GM19328 (cell line): ENCODE results near the gene EFS.
"Not testable (repeated sequence)": the region's sequence is repeated elsewhere in the genome, so short reads cannot be mapped to it uniquely, and the experiment has no call there.

Experiments used
- ATAC-seq: cut with Tn5 transposase; IDR thresholded peaks from one replicate; pipeline ENCODE4 v1.9.1; 2021; ENCODE audit warnings: mild to moderate bottlenecking, moderate library complexity; ENCODE audit not compliant: unreplicated experiment

The EFS gene

DNA sequence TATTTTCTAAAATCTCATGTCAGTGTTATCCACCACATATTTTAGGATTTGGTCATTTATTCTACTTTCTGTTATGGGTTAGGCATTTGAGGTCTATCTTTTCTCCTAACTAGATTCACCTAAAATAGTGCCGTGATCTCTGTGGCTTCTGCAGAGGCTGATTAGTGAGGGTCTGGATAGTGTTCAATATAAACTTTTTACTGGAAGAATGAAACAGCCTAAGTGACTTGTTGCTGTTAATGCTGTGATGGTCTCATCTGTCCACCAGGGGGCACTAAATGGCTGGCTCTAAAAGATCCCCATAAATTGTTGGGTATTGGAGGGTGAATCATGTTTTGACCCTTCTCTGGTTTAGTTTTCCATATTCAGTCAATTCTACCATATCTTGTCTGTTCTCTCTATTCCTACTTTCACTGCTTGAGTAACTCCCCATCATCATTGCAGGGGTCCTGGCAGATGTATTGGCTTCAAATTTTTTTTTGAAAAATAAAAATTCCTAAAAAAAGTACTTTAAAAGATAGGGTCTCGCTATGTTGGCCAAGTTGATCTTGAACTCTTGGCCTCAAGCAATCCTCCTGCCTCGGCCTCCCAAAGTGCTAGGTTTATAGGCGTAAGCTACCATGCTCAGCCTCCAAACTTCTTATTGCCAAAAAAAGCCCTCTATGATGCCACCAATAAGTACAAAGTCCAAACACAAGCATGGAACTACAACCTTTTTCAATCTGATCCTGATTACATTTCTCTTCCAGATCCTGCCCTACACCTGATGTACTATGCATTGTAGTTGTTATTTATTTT lies 36.8 kb downstream of the EFS start:
- no peak for ATAC-seq

- ATAC-seq: no peak
These were observed 38.3 kb downstream of the EFS start for GRCh38 chr14:23326491-23327332.

- not testable (repeated sequence) for ATAC-seq
These were observed 39.2 kb downstream of the EFS start for GRCh38 chr14:23325746-23326145.

GRCh38 chr14:23324993-23325392 lies 40.0 kb downstream of the EFS start:
- ATAC-seq: no peak

DNA sequence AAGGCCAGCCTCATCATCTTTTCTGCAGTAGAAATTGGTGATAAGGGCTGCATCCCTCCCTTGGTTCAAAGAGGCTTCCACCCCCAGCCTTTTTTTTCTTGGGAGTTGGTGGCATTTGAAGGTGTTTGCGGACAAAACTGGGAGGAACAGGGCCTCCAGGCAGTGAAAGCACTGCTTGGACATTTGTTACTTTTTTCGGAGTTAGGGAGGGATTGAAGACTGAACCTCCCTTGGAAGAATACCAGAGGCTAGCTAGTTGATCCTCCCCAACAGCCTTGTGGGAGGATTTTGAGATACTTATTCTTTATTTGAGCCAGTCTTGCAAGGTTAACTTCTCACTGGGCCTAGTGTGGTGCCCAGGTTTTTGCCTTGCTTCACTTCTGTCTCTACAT lies 40.5 kb downstream of the EFS start:
- no peak for ATAC-seq

DNA sequence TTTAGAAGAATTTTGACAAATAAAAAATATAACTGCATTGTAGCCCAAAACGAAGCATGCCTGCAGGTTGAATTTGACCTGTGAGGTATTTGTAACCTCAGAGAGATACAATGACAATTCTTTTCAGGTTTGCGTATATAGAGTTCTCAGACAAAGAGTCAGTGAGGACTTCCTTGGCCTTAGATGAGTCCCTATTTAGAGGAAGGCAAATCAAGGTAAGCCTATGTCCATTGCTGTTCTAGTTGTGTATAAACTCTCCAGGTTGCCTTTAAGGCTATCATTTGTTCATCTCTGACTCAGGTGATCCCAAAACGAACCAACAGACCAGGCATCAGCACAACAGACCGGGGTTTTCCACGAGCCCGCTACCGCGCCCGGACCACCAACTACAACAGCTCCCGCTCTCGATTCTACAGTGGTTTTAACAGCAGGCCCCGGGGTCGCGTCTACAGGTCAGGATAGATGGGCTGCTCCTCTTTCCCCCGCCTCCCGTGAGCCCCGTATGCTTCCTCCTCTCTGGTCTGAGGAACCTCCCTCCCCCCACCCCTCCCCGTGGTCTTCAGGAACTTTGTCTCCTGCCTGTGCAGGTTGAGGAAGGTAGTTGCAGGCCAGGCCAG lies 41.0 kb downstream of the EFS start:
- no peak for ATAC-seq

GRCh38 chr14:23322568-23323517 lies 42.1 kb downstream of the EFS start:
- no peak for ATAC-seq

GRCh38 chr14:23321572-23322547 lies 43.1 kb downstream of the EFS start:
- ATAC-seq: peak; percentile 3

DNA sequence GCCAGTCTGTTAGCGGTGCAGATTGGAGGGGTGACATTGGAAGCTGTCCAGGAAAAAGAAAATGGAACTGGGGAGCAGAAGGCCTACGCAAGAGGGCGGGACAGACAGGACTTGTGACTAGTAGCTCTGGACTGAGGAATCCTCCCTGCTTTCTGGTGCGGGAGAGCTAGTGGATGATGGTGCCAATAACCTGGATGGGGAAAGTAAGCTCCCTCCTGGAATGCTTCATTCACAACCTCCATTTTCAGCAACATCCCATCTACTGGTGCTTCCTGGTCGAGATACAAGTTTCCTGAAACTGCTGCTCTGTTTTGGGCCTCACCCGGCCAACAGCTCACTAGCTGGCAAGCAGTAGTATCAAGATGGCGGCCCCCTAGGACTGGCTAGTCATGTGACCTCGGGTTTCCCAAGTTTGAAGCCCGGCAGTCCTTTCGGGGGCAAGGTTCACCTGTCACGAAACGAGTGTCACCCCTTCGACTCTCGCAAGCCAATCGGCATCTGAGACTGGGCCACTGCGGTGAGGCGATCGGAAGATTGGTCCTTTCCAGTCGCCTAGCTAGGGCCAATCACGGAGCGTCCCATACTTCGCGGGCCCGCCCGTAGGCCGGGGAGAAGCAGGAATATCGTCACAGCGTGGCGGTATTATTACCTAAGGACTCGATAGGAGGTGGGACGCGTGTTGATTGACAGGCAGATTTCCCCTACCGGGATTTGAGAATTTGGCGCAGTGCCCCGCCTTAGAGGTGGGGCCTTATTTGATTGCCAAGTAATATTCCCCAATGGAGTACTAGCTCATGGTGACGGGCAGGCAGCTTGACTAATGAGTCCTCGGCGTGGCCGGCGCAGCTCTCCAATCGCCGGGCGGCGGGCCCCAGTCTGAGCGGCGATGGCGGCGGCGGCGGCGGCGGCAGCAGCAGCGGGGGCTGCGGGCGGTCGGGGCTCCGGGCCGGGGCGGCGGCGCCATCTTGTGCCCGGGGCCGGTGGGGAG lies 44.1 kb downstream of the EFS start, which contains the start of gene PABPN1:
Gene PABPN1, plus strand, starts transcription at position 874 of the 988 bp plus-strand sequence. Its CDS starts 13 bp downstream, at position 887.
- ATAC-seq: peak; percentile 92

DNA sequence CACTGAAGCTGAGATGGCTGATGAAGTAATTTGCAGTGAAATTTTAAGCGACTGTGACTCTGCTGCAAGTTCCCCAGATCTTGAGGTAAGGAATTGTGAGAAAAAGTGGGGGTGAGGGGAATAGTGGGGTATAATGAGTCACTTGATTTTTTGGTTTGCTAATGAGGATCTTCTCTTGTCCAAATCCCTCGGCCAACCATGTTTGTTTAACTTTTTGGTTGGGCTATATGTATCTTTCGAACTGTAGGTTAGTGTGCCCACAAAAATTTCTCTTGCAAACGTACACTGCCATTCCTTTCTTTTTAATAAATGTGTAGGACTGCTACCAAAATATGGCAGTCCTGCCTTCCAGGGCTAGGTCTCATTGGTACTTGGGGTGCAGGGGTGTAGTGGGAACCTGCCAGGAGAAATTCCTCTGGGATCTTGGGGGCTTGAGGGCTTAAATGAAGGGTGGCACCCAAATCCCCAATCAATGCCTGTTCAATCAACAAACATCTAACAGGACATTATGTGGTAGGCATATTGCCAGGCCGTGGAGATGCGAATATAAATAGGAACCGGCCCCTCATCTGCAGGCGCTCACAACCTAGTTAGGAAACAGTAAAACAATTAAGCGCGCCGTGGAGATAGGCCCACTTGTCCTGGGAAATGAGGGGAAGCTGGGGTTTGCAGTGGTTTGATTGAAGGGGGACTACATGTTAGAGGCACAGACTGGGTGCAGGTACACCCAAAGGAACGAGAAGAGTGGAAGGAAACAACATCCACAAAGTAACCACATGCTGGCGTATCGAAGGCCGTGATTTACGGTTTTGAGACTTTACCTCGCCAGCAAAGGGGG lies 45.0 kb downstream of the EFS start:
- ATAC-seq: no peak

GRCh38 chr14:23316300-23316699 lies 48.7 kb downstream of the EFS start:
- no peak for ATAC-seq

- no peak for ATAC-seq
These were observed 54.4 kb downstream of the EFS start for GRCh38 chr14:23310546-23310945.

GRCh38 chr14:23308721-23309445 lies 56.1 kb downstream of the EFS start:
- ATAC-seq: no peak

DNA sequence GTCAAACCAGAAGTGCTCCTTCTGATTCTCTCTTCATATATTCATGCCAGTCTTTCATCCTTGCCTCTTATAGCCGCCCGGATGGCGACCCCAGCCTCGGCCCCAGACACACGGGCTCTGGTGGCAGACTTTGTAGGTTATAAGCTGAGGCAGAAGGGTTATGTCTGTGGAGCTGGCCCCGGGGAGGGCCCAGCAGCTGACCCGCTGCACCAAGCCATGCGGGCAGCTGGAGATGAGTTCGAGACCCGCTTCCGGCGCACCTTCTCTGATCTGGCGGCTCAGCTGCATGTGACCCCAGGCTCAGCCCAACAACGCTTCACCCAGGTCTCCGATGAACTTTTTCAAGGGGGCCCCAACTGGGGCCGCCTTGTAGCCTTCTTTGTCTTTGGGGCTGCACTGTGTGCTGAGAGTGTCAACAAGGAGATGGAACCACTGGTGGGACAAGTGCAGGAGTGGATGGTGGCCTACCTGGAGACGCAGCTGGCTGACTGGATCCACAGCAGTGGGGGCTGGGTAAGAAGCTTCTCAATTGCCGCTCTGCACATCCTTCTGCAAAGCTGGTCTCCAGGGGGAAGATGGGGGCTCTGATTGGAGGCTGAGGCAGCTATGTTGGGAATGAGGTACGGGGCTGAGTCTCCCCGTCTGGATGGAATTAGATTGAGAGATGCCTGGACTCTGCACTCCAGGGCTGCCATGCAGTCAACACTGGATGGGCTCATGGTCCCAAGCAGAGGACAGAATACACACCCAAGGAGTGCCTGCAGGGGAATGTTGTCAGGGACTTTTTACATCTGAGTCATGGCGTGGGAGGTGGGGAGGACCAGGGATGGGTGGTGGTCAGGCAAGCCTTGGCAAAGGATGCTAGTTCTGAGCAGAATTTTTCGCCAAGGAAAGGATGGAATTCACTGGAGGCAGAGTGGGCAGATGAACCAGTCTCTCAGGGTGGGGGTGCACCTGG lies 57.0 kb downstream of the EFS start:
- ATAC-seq: no peak

DNA sequence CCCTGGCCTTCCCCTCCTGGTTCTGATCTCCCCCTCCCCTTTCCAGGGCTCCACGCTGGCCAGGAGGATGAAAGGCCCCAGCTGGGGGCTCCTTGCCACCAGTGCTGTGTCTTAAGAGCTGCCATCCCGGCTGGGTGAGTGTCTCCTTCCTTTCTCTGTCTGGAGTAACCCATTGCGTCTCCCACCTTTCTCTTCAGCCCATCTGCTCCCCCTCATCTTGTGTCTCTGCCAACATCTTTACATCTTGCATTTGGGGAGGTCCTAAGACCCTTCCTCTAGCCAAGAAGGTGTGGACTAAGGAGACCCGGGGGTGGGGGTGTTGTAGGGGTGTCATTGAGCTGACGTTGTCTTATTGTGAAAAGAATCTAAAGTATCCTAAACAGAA lies 57.8 kb downstream of the EFS start:
- no peak for ATAC-seq
